Body of pancreas (tissue), 4 donors: Measurements from ENCODE around the gene HSPB3.

ENCODE experiments used
- POLR2A ChIP-seq, 3 donors: fragments of 450-650 bp; IDR thresholded peaks; one replicate each; pipeline ENCODE4 v1.6.1; 2016; ENCODE audit warnings: antibody characterized with exemption in 3 of 3, mild to moderate bottlenecking in 2 of 3
- TF ChIP-seq, protein P1 (sequence below), 7 experiments: fragments of 450-650 bp in 4 of 7; fragments of 200-600 bp in 3 of 7; sonication (generic) in 3 of 7; IDR thresholded peaks; one replicate each; pipeline ENCODE4 v1.5.1; 2016 to 2019; ENCODE audit warnings: antibody characterized with exemption in 7 of 7

DNA sequence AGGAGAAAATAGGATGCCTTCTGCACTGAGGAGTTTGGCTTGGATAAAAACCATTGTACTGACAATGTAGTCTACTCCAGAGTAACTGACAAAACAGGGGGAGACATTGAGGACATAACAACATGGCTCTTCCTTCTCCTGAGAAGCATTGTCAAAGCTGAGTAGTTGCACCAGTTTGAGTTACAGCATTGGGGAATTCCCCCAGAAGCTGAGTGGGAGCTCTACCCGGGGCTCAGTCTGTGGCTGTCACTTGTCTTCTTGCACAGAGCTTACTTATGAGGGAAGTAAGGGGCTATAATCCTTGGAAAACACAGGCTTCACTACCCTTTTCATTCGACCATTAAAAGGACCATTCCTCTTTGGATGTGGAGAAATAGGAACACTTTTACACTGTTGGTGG is 21.2 kb downstream of the HSPB3 start:
- no peak for TF ChIP-seq POLR2A (IDR thresholded peaks at IDR 0.05)
- TF ChIP-seq, protein P1, sequence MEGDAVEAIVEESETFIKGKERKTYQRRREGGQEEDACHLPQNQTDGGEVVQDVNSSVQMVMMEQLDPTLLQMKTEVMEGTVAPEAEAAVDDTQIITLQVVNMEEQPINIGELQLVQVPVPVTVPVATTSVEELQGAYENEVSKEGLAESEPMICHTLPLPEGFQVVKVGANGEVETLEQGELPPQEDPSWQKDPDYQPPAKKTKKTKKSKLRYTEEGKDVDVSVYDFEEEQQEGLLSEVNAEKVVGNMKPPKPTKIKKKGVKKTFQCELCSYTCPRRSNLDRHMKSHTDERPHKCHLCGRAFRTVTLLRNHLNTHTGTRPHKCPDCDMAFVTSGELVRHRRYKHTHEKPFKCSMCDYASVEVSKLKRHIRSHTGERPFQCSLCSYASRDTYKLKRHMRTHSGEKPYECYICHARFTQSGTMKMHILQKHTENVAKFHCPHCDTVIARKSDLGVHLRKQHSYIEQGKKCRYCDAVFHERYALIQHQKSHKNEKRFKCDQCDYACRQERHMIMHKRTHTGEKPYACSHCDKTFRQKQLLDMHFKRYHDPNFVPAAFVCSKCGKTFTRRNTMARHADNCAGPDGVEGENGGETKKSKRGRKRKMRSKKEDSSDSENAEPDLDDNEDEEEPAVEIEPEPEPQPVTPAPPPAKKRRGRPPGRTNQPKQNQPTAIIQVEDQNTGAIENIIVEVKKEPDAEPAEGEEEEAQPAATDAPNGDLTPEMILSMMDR (IDR thresholded peaks at IDR 0.05), result no peak
